GM12891 (cell line): ENCODE results near the gene ZC3H18.

Source experiments
- PAX5 ChIP-seq: IDR thresholded peaks from 2 replicates; pipeline ENCODE4 v1.6.1; 2011; ENCODE audit warnings: low read length, moderate library complexity, mild to moderate bottlenecking; ENCODE audit not compliant: insufficient read depth, severe bottlenecking
- POLR2A ChIP-seq: IDR thresholded peaks from 2 replicates; pipeline ENCODE4 v1.6.1; 2011; ENCODE audit warnings: low read depth, low read length, control low read depth
- POLR2AphosphoS5 ChIP-seq: IDR thresholded peaks from 2 replicates; pipeline ENCODE4 v1.6.1; 2011; ENCODE audit warnings: low read depth, low read length, control low read depth
- TAF1 ChIP-seq: IDR thresholded peaks from 2 replicates; pipeline ENCODE4 v1.6.1; 2011; ENCODE audit warnings: low read depth, low read length, control low read depth

GRCh38 chr16:88608076-88608475 is 37.9 kb downstream of the ZC3H18 start:
- no peak for TF ChIP-seq TAF1
- no peak for TF ChIP-seq POLR2A
- TF ChIP-seq POLR2AphosphoS5: no peak
- TF ChIP-seq PAX5: no peak
